IMR-90 (cell line): ENCODE results near the gene PRCD. TPM values are rescaled to one million over a fixed set of nuclear protein-coding genes. Genes with fewer than 3 reads are reported as not detected.

ENCODE experiments used
- ATAC-seq: fragments of 200-7000 bp; cut with Tn5 transposase; 2 replicates; pipeline ENCODE4 v1.9.1; 2020; ENCODE audit warnings: low read depth, mild to moderate bottlenecking, moderate library complexity
- BruUV-seq: library from RNA; stranded (reverse); fragments of 400-500 nt; replicated peaks from 2 replicates; lab custom pipeline; 2021; lab: Mats Ljungman, UMichigan
- CTCF ChIA-PET: fragments of 300-600 bp; formaldehyde crosslinking; extraction: SDS; loops from one replicate; lab custom pipeline; 2021; ENCODE audit warnings: antibody characterized with exemption; lab: Yijun Ruan, JAX
- POLR2A ChIA-PET: fragments of 300-600 bp; sonication (Branson Sonifier 250); formaldehyde crosslinking; loops from one replicate; lab custom pipeline; 2022; ENCODE audit warnings: antibody characterized with exemption; ENCODE audit not compliant: unreplicated experiment; lab: Charles Lee
- DNase-seq: peaks from one replicate; pipeline ENCODE4 v3.0.0; 2013
- H2AFZ ChIP-seq: replicated peaks from 2 replicates; pipeline ENCODE3; 2013; ENCODE audit warnings: low read length, mild to moderate bottlenecking; ENCODE audit not compliant: poor library complexity
- H2AK5ac ChIP-seq: 2 replicates; pipeline ENCODE4 v1.6.1; 2013; ENCODE audit warnings: low read depth, low read length, inconsistent platforms
- H2AK9ac ChIP-seq: replicated peaks from 2 replicates; pipeline ENCODE3; 2013; ENCODE audit warnings: mild to moderate bottlenecking, low read depth, low read length, moderate library complexity; ENCODE audit not compliant: poor library complexity
- H2BK120ac ChIP-seq: 2 replicates; pipeline ENCODE4 v1.6.1; 2013; ENCODE audit warnings: low read depth, low read length, inconsistent platforms
- H2BK15ac ChIP-seq: 3 replicates; pipeline ENCODE4 v1.6.1; 2013; ENCODE audit warnings: low read depth, low read length, inconsistent platforms
- H2BK20ac ChIP-seq: 2 replicates; pipeline ENCODE4 v1.6.1; 2013; ENCODE audit warnings: low read depth, mild to moderate bottlenecking, inconsistent platforms, low read length, moderate library complexity
- H2BK5ac ChIP-seq: 2 replicates; pipeline ENCODE4 v1.6.1; 2013; ENCODE audit warnings: mild to moderate bottlenecking, low read depth, low read length, inconsistent platforms; ENCODE audit not compliant: poor library complexity, severe bottlenecking
- H3K14ac ChIP-seq: replicated peaks from 2 replicates; pipeline ENCODE4 v1.6.1; 2013; ENCODE audit warnings: low read depth, low read length, inconsistent platforms
- H3K18ac ChIP-seq: 2 replicates; pipeline ENCODE4 v1.6.1; 2013; ENCODE audit warnings: low read depth, low read length, control low read depth
- H3K23ac ChIP-seq: 2 replicates; pipeline ENCODE4 v1.6.1; 2013; ENCODE audit warnings: low read depth, low read length, inconsistent platforms
- H3K27ac ChIP-seq: 2 replicates; pipeline ENCODE4 v1.5.1; 2013; ENCODE audit warnings: mild to moderate bottlenecking, control low read depth, low read length; ENCODE audit not compliant: insufficient read depth
- H3K27me3 ChIP-seq: 2 replicates; pipeline ENCODE4 v1.6.1; 2013; ENCODE audit warnings: low read length; ENCODE audit not compliant: control insufficient read depth, insufficient read depth
- H3K36me3 ChIP-seq: 2 replicates; pipeline ENCODE4 v1.6.1; 2013; ENCODE audit warnings: low read length, mixed read lengths; ENCODE audit not compliant: control insufficient read depth, insufficient read depth
- H3K4ac ChIP-seq: 2 replicates; pipeline ENCODE4 v1.6.1; 2013; ENCODE audit warnings: low read depth, low read length, inconsistent platforms
- H3K4me1 ChIP-seq: 2 replicates; pipeline ENCODE4 v1.6.1; 2013; ENCODE audit warnings: low read length, mixed read lengths; ENCODE audit not compliant: control insufficient read depth, insufficient read depth
- H3K4me2 ChIP-seq: 2 replicates; pipeline ENCODE4 v1.6.1; 2013; ENCODE audit warnings: low read depth, mild to moderate bottlenecking, control low read depth, low read length, moderate library complexity
- H3K4me3 ChIP-seq: 2 replicates; pipeline ENCODE4 v1.5.1; 2013; ENCODE audit warnings: low read depth, mild to moderate bottlenecking, control low read depth, low read length, moderate library complexity; ENCODE audit not compliant: insufficient read depth
- H3K56ac ChIP-seq: 2 replicates; pipeline ENCODE4 v1.6.1; 2013; ENCODE audit warnings: low read length, inconsistent platforms; ENCODE audit not compliant: insufficient read depth; ENCODE audit errors: extremely low read depth
- H3K79me1 ChIP-seq, 2 experiments: 2 replicates each; pipeline ENCODE4 v1.6.1; 2013; ENCODE audit warnings: low read length in 2 of 2, inconsistent platforms in 1 of 2, low read depth in 1 of 2
- H3K9ac ChIP-seq: 2 replicates; pipeline ENCODE4 v1.6.1; 2013; ENCODE audit warnings: low read depth, low read length, control low read depth
- H3K9me1 ChIP-seq: 2 replicates; pipeline ENCODE4 v1.6.1; 2013; ENCODE audit warnings: low read length, inconsistent platforms; ENCODE audit not compliant: insufficient read depth
- H3K9me3 ChIP-seq: 2 replicates; pipeline ENCODE4 v1.6.1; 2013; ENCODE audit warnings: low read length; ENCODE audit not compliant: control insufficient read depth, insufficient read depth
- H4K20me1 ChIP-seq: 2 replicates; pipeline ENCODE4 v1.6.1; 2013; ENCODE audit warnings: low read length, inconsistent platforms; ENCODE audit not compliant: insufficient read depth
- H4K5ac ChIP-seq: 2 replicates; pipeline ENCODE4 v1.6.1; 2013; ENCODE audit warnings: mild to moderate bottlenecking, low read depth, low read length, control low read depth
- H4K8ac ChIP-seq, 2 experiments: 2 replicates each; pipeline ENCODE4 v1.6.1; 2013; ENCODE audit warnings: low read depth in 2 of 2, low read length in 2 of 2, control low read depth in 1 of 2, inconsistent platforms in 1 of 2
- H4K91ac ChIP-seq: 2 replicates; pipeline ENCODE4 v1.6.1; 2013; ENCODE audit warnings: low read depth, low read length, inconsistent platforms; ENCODE audit not compliant: insufficient read depth
- BHLHE40 ChIP-seq: fragments of 150-350 bp; IDR thresholded peaks from 2 replicates; pipeline ENCODE4 v1.6.1; 2016; ENCODE audit warnings: mild to moderate bottlenecking, low read depth, low read length
- CEBPB ChIP-seq: IDR thresholded peaks from 2 replicates; pipeline ENCODE4 v1.6.1; 2012; ENCODE audit warnings: low read depth, low read length, improper control_type of control experiment
- MAZ ChIP-seq: IDR thresholded peaks from 2 replicates; pipeline ENCODE4 v1.6.1; 2012; ENCODE audit warnings: low read depth, mild to moderate bottlenecking, low read length, improper control_type of control experiment, moderate library complexity, borderline replicate concordance
- NFE2L2 ChIP-seq: fragments of 150-350 bp; IDR thresholded peaks from 2 replicates; pipeline ENCODE4 v1.6.1; 2016; ENCODE audit warnings: low read depth, mild to moderate bottlenecking, low read length
- RFX5 ChIP-seq: IDR thresholded peaks from 2 replicates; pipeline ENCODE4 v1.8.0; 2012; ENCODE audit warnings: low read depth, mild to moderate bottlenecking, low read length, moderate library complexity
- WGBS, 2 experiments: methylation state at CpG; one replicate each; pipeline versions ENCODE4 v1.1.5 to v1.1.7; 2013; ENCODE audit warnings: missing lambda C conversion rate in 2 of 2; ENCODE audit not compliant: insufficient read length in 1 of 2; ENCODE audit errors: extremely low coverage in 2 of 2; 5-methylcytosine and 5-hydroxymethylcytosine counted together
- dilution Hi-C: fragments of 300-500 bp; cut with HindIII; formaldehyde crosslinking; loops from one replicate; pipeline ENCODE4 v1.14.3; 2018; ENCODE audit warnings: low sequenced_read_pairs; ENCODE audit not compliant: unreplicated experiment
- in situ Hi-C: fragments of 300-500 bp; cut with MboI; formaldehyde crosslinking; loops from 3 replicates; pipeline ENCODE4 v1.14.3; 2019; ENCODE audit warnings: low sequenced_read_pairs, inconsistent platforms, mixed read lengths
- intact Hi-C: fragments of 100-400 bp; cut with micrococcal nuclease; formaldehyde crosslinking; loops from 2 replicates; pipeline ENCODE4 v1.10.0; 2022
- polyA plus RNA-seq, 3 experiments: library from polyadenylated mRNA; depleted of rRNA; stranded (reverse); fragments of >200 nt; gene quantifications; 2 replicates each; pipeline ENCODE4 v1.2.3, GENCODE V29; 2012; ENCODE audit warnings: low replicate concordance in 1 of 3
- total RNA-seq: library from RNA; depleted of rRNA; stranded (reverse); fragments of >200 nt; gene quantifications from 2 replicates; pipeline ENCODE4 v1.2.3, GENCODE V29; 2012
- TF ChIP-seq, protein P1 (sequence below): fragments of 150-350 bp; IDR thresholded peaks from 2 replicates; pipeline ENCODE4 v1.6.1; 2016; ENCODE audit warnings: low read depth, mild to moderate bottlenecking, low read length, moderate library complexity, borderline replicate concordance

The PRCD gene
- total and polyA plus RNA-seq, 2 of the 4 experiments (the other 2 are of a cell fraction): 0.32 TPM; not detected in 1

DNA sequence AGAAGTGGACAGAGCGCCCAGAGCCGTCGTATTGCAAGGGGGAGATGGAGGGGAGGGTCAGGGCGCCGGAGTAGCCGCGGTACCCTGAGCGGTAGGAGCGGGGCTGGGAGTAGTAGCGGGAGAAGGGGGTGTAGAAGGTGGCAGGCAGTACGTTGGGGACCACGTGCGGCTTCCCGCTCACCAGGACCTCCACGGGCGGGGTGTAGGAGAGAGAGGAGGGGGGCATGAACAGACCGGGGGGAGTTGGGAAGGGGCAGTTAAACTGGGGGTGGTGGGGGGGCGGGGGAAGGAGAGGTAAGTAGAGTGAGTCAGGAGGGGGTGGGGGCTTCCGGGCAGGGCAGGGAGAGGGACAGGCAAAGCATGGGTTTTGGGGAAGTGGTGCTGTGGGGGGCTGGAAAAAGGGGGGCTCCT is 29.0 kb downstream of the PRCD start:
- Histone ChIP-seq H2BK5ac (no peak overlapping the region), H4K5ac (no peak overlapping the region), H3K27me3 (no peaks in the 10 kb centered on the region), H4K20me1 (peaks cover 41% of the 10 kb centered on the region), H3K9ac (no peak overlapping the region), H2BK15ac (no peak overlapping the region), H3K4me1 (no peaks in the 10 kb centered on the region), H3K23ac (no peak overlapping the region), H4K91ac (no peak overlapping the region), H2BK120ac (no peak overlapping the region), H3K9me1 (peaks cover 7% of the 10 kb centered on the region), H3K56ac (no peak overlapping the region), H4K8ac (no peak overlapping the region), H3K4ac (no peak overlapping the region), H3K4me3 (no peak overlapping the region), H3K18ac (no peak overlapping the region), H2AK5ac (no peak overlapping the region), H3K27ac (no peak overlapping the region), H3K14ac (no peak overlapping the region), H2AK9ac (no peak overlapping the region), H2BK20ac (no peak overlapping the region), H3K4me2 (no peak overlapping the region), H3K79me1 (peaks cover 7 to 23% of the 10 kb centered on the region in 2 experiments), H3K36me3 (peaks cover 17% of the 10 kb centered on the region), H3K9me3 (peaks cover 6% of the 10 kb centered on the region), H2AFZ (no peak overlapping the region)
- dilution Hi-C loops (no loop called here), in situ Hi-C loops (no loop called here), intact Hi-C loops (no loop called here)
- ATAC-seq (no peak), DNase-seq (no peak)
- TF ChIP-seq, protein P1, sequence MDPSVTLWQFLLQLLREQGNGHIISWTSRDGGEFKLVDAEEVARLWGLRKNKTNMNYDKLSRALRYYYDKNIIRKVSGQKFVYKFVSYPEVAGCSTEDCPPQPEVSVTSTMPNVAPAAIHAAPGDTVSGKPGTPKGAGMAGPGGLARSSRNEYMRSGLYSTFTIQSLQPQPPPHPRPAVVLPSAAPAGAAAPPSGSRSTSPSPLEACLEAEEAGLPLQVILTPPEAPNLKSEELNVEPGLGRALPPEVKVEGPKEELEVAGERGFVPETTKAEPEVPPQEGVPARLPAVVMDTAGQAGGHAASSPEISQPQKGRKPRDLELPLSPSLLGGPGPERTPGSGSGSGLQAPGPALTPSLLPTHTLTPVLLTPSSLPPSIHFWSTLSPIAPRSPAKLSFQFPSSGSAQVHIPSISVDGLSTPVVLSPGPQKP: no peak
- TF ChIP-seq MAZ: no peak
- no peak for TF ChIP-seq NFE2L2
- no peak for TF ChIP-seq RFX5
- no peak for TF ChIP-seq BHLHE40
- TF ChIP-seq CEBPB: no peak
- WGBS, 2 experiments: 40% methylated on average over 4 of the region's 19 CpGs; no CpG with 5 or more reads in 1 of the 2 experiments
- ChIA-PET CTCF (no interaction called here), POLR2A (no interaction called here)
- no TSS peak for BruUV-seq
